Spleen (tissue), 11 donors: ENCODE results near the gene VPS4B. TPM values are rescaled to one million over a fixed set of nuclear protein-coding genes. Genes with fewer than 3 reads are reported as not detected.

ENCODE experiments used
- DNase-seq: peaks from one replicate; pipeline ENCODE4 v3.0.0-alpha.2; 2020
- H3K27ac ChIP-seq, 8 donors: fragments of 200-600 bp; sonication (generic) in 7 of 8; 1 replicate in 4 of 8; 2 replicates in 4 of 8; pipeline versions ENCODE4 v1.5.0 to v1.8.0; 2016 to 2021; ENCODE audit warnings: inconsistent platforms in 4 of 8, mild to moderate bottlenecking in 4 of 8, moderate library complexity in 1 of 8
- H3K27me3 ChIP-seq, 7 donors: fragments of 200-600 bp; sonication (generic) in 6 of 7; replicated peaks in 1 of 7; 1 replicate in 4 of 7; 2 replicates in 3 of 7; pipeline versions ENCODE4 v1.5.0 to v1.8.0; 2016 to 2021; ENCODE audit warnings: inconsistent platforms in 3 of 7, mild to moderate bottlenecking in 1 of 7
- H3K36me3 ChIP-seq, 6 donors: fragments of 200-600 bp; sonication (generic) in 5 of 6; 1 replicate in 4 of 6; 2 replicates in 2 of 6; pipeline versions ENCODE4 v1.5.0 to v1.8.0; 2016 to 2021; ENCODE audit warnings: inconsistent platforms in 2 of 6
- H3K4me1 ChIP-seq, 6 donors: fragments of 200-600 bp; sonication (generic) in 5 of 6; 1 replicate in 3 of 6; 2 replicates in 3 of 6; pipeline versions ENCODE4 v1.5.0 to v1.8.0; 2016 to 2021; ENCODE audit warnings: inconsistent platforms in 3 of 6
- H3K4me3 ChIP-seq, 8 donors: fragments of 200-600 bp; sonication (generic) in 7 of 8; 1 replicate in 4 of 8; 2 replicates in 4 of 8; pipeline versions ENCODE4 v1.5.0 to v1.8.0; 2016 to 2021; ENCODE audit warnings: inconsistent platforms in 4 of 8, mild to moderate bottlenecking in 4 of 8, moderate library complexity in 2 of 8
- H3K9me3 ChIP-seq, 8 donors: fragments of 200-600 bp; sonication (generic) in 7 of 8; 1 replicate in 4 of 8; 2 replicates in 4 of 8; pipeline versions ENCODE4 v1.5.0 to v1.8.0; 2016 to 2021; ENCODE audit warnings: inconsistent platforms in 4 of 8
- POLR2A ChIP-seq, 3 donors: fragments of 450-650 bp; IDR thresholded peaks; one replicate each; pipeline ENCODE4 v1.5.1; 2017; ENCODE audit warnings: antibody characterized with exemption in 3 of 3, mild to moderate bottlenecking in 1 of 3
- POLR2AphosphoS5 ChIP-seq, 3 donors: sonication (generic); formaldehyde crosslinking; IDR thresholded peaks; one replicate each; pipeline ENCODE4 v1.5.1; 2017; ENCODE audit warnings: antibody characterized with exemption in 3 of 3
- WGBS, 5 donors: extraction: QIAGEN DNeasy Blood & Tissue Kit in 3 of 5; methylation state at CpG; one replicate each; pipeline versions ENCODE4 v1.1.5 to v1.1.7; 2013 to 2018; 5-methylcytosine and 5-hydroxymethylcytosine counted together
- intact Hi-C: fragments of 100-400 bp; cut with DNase I; formaldehyde crosslinking; loops from one replicate; pipeline ENCODE4 v1.15.0; 2023; ENCODE audit warnings: low total_unique reads
- polyA plus RNA-seq, 3 donors: library from polyadenylated mRNA; stranded (reverse); fragments of 200-250 nt; gene quantifications; one replicate each; pipeline ENCODE4 v1.2.1, GENCODE V29; 2013
- total RNA-seq, 7 donors: library from RNA; depleted of rRNA in 3 of 7; stranded (reverse); fragments of >200 nt in 3 of 7; fragmentation: NEBNext Ultra II Directional in 4 of 7; extraction: Animal tissue kit (Norgen Biotek cat#: 25700) in 4 of 7; gene quantifications; one replicate each; pipeline versions ENCODE4 v1.1.0 to v1.2.1, GENCODE V29; 2016 to 2021
- TF ChIP-seq, protein P1 (sequence below), 11 experiments: fragments of 200-600 bp in 7 of 11; fragments of 450-650 bp in 4 of 11; sonication (generic) in 4 of 11; IDR thresholded peaks in 8 of 11; conservative IDR thresholded peaks in 3 of 11; 1 replicate in 7 of 11; 2 replicates in 4 of 11; pipeline versions ENCODE4 v1.4.0 to v1.8.0; 2016 to 2021; ENCODE audit warnings: antibody characterized with exemption in 11 of 11, inconsistent platforms in 4 of 11, mild to moderate bottlenecking in 1 of 11
- donor health status: healthy with polysubstance abuse.
- donor health status: DM: no; HTN: no; CAD: no; lungs with moderate emphysema.
- donor health status: DM: no; HTN: no; CAD: no.
- donor health status: Bipolar disorder and iron deficiency.
- donor health status: healthy.
- donor health status: DM: no; HTN: no; CAD: no.
- donor health status: DM: yes; HTN: yes; CAD: no.

VPS4B gene
- total and polyA plus RNA-seq, 10 donors: 11.1 to 69.4 (median 48.0) TPM

DNA sequence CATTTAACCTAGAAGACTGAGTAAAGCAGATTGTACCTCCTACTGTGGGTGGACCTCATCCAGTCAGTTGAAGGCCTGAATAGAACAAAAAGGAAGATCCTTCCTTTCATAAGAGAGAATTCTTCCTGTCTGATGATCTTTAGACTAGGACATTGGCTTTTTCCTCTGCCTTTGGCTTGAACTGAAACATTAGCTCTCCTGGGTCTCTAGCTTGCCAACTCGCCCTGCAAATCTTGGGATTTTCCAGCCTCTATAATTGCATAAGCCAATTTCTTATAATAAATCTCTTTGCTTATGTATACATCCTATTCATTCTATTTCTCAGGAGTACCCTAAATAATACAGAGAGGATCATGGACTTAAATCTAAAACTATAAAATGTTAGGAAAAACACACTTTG lies 49.1 kb downstream of the VPS4B start:
- DNase-seq: no peak
- WGBS, 5 donors: 83 to 97% (median 93%) methylated on average over 1 of the region's 1 CpG
- Histone ChIP-seq H3K4me1 (peaks cover 0 to 10% (median 6%) of the 10 kb centered on the region in 6 donors), H3K27me3 (no peaks in the 10 kb centered on the region), H3K36me3 (no peaks in the 10 kb centered on the region), H3K27ac (no peak overlapping the region), H3K9me3 (peaks cover 0 to 17% (median 6%) of the 10 kb centered on the region in 8 donors), H3K4me3 (no peak overlapping the region)
- intact Hi-C loops: no loop called here
- TF ChIP-seq POLR2A (IDR thresholded peaks at IDR 0.05): no peak
- no peak for TF ChIP-seq POLR2AphosphoS5 (IDR thresholded peaks at IDR 0.05)
- TF ChIP-seq, protein P1, sequence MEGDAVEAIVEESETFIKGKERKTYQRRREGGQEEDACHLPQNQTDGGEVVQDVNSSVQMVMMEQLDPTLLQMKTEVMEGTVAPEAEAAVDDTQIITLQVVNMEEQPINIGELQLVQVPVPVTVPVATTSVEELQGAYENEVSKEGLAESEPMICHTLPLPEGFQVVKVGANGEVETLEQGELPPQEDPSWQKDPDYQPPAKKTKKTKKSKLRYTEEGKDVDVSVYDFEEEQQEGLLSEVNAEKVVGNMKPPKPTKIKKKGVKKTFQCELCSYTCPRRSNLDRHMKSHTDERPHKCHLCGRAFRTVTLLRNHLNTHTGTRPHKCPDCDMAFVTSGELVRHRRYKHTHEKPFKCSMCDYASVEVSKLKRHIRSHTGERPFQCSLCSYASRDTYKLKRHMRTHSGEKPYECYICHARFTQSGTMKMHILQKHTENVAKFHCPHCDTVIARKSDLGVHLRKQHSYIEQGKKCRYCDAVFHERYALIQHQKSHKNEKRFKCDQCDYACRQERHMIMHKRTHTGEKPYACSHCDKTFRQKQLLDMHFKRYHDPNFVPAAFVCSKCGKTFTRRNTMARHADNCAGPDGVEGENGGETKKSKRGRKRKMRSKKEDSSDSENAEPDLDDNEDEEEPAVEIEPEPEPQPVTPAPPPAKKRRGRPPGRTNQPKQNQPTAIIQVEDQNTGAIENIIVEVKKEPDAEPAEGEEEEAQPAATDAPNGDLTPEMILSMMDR (IDR thresholded peaks at IDR 0.05 in 8 of 11, conservative IDR thresholded peaks at IDR 0.05 in 3 of 11): no peak

DNA sequence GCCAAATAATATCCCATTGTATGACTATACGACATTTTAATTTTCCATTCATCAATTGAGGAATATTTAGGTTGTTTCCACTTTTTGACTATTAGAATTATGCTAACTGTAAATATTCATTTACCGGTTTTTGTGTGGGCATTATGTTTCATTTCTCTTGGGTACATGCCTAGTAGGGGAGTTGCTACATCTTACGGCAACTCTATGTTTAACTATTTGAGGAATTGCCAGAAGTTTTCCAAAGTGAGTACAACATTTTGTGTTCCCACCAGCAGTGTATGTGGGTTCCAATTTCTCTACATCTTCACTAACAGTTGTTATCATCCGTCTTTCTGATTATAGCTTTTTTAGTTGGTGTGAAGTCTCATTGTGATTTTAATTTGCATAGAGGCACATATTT lies 53.7 kb downstream of the VPS4B start:
- H3K4me3 ChIP-seq: peak overlapping the region in 3 of 8 donors; percentile 75 to 98 (median 95)
- H3K9me3 ChIP-seq: peaks cover 0 to 5% (median 0%) of the 10 kb centered on the region in 8 donors
- DNase-seq: no peak
- H3K4me1 ChIP-seq: peaks cover 0 to 42% (median 35%) of the 10 kb centered on the region in 6 donors
- H3K27ac ChIP-seq: no peak overlapping the region
- WGBS, 5 donors: 85 to 93% (median 89%) methylated on average over 4 of the region's 4 CpGs
- TF ChIP-seq, protein P1 (IDR thresholded peaks at IDR 0.05 in 8 of 11, conservative IDR thresholded peaks at IDR 0.05 in 3 of 11): no peak
- no peak for TF ChIP-seq POLR2A (IDR thresholded peaks at IDR 0.05)
- TF ChIP-seq POLR2AphosphoS5 (IDR thresholded peaks at IDR 0.05): no peak
- no peaks in the 10 kb centered on the region for H3K36me3 ChIP-seq
- intact Hi-C loops: loop anchor here (10.0 kb wide), 1 partner anchor 56 kb away; the partner anchor contains the start of gene VPS4B
- no peaks in the 10 kb centered on the region for H3K27me3 ChIP-seq

DNA sequence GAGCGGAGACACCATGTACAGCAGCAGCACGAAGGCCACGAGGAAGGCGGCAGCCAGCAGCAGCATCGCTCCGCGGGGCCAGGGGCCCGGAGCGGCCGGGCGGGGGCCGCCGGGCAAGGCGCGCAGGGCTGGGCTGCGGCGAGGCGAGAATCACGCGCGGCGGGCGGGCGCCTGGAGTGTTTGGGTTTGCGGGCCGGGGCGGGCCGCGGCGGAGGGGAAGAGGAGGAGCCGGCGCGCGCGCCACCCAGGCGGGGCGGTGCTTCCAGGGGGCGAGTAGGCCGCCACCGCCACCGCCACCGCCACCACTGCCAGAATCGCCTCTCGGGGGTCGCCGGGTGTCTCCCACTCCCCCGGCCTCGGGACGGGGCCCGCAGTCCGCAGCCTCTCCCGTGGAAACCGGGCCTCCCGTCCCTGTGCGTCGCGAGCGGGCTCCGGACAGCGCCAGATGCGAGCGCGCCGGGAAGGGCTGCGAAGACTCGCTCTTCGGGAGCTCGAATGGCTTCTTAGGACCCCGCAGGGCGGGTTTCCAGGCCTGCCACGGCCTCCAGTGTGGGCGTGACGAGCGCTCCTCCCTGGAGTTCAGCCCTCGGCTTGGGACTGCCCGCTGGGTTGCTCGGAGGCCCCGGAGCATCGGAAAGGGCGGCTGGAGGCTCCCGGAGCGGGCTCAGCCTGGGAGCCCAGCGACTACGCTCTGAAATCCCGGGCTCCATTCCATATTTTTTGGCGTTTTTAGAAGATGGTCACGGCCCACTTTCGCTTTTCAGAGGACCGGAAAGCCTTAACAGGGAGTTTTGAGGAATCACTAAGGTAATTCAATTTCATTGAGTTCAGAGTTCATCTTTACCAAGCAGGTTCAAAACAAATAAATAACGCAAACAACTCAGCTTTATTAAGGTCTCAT lies 55.0 kb downstream of the VPS4B start, which contains the start of gene KDSR:
Gene KDSR (minus strand): TSS at position 154 of the 901 bp plus-strand sequence. CDS start 88 bp downstream, at position 66.
- H3K4me3 ChIP-seq: peak within 1 kb of the TSS; percentile 75 to 98 (median 92)
- H3K27me3 ChIP-seq: no peaks in the 10 kb centered on the region
- peaks cover 0 to 43% (median 35%) of the 10 kb centered on the region in 6 donors for H3K4me1 ChIP-seq
- peaks cover 0 to 5% (median 0%) of the 10 kb centered on the region in 8 donors for H3K9me3 ChIP-seq
- H3K36me3 ChIP-seq: peaks cover 0 to 4% (median 0%) of the 10 kb centered on the region in 6 donors
- peak; percentile 96 for DNase-seq
- 0 to 1% (median 0%) methylated on average over 21 to 90 of the region's 90 CpGs for WGBS, 5 donors
- intact Hi-C loops: loop anchor here (10.0 kb wide), 1 partner anchor 57 kb away; the partner anchor contains the start of gene VPS4B
- peak within 1 kb of the TSS; percentile 80 to 98 (median 94) for H3K27ac ChIP-seq
- TF ChIP-seq, protein P1 (IDR thresholded peaks at IDR 0.05 in 8 of 11, conservative IDR thresholded peaks at IDR 0.05 in 3 of 11): peak in 1 of 11 experiments; percentile 8
- TF ChIP-seq POLR2AphosphoS5 (IDR thresholded peaks at IDR 0.05): peak; percentile 80 to 90 (median 87)
- peak in 2 of 3 donors; percentile 53 to 67 for TF ChIP-seq POLR2A (IDR thresholded peaks at IDR 0.05)
